NOMO-1 treated with DMSO at 0.1 percent for 48 hours (cell line): ENCODE data around the gene LDB1.
A peak's percentile ranks its signal among the peaks of the same experiment; 100 is the strongest.

Source experiments
- DNase-seq: peaks from one replicate; lab custom pipeline; 2025; ENCODE audit not compliant: unreplicated experiment; lab: John Stamatoyannopoulos, UW

The LDB1 gene

GRCh38 chr10:102120142-102120990, at the start of gene LDB1:
TSS of gene LDB1 (minus strand) at chr10:102120368. CDS start at chr10:102120110, 258 bp downstream.
- DNase-seq = peak; percentile 79

DNA sequence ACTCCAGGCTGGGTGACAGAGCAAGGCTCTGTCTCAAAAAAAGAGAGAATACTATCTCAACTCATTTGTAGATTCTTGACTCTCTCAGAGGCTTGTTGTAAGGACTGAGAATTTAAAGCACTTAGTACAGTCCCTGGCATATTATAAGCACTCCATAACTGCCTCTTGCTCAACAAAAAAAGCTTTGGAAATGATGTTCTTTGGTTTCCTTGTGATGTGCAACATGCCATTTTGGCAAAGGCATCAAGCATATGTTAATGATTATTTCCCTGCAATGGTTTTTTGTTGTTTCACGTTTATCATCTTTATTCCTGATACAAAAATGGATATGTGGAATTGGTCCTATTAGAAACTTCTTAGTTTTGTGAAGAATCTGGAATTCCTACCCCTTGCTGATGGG, 47.7 kb upstream of the LDB1 start:
- DNase-seq = no peak

DNA sequence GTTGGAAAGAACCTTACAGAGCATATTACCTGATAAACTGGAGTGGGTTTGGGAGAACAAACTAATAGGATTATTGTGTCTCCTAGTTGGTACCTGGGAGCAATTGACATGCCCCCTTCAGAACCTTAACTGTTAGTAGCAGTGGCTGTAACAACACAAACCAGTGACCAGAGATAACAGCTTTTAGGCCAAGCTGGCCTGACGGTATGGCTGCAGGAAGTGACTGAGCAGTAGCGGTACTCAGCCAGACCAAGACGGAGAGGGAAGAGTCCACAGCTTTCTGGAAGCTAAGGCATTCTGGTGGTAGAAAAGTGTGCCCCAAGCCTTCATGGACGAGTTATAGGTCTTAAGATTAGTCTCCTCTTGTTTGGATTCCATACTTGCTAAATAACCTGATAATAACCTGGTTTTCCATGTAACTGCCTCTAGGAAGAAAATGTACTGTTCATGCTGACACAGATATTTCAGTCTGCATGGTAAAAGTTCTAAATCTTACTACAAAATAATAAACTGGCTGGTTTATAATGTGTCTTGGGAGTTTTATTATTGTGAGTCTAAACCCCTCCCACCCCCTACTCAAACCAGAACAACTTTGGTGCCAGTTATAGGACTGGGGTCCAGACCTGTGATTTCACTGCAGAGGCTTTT, 43.3 kb upstream of the LDB1 start:
- no peak for DNase-seq

DNA sequence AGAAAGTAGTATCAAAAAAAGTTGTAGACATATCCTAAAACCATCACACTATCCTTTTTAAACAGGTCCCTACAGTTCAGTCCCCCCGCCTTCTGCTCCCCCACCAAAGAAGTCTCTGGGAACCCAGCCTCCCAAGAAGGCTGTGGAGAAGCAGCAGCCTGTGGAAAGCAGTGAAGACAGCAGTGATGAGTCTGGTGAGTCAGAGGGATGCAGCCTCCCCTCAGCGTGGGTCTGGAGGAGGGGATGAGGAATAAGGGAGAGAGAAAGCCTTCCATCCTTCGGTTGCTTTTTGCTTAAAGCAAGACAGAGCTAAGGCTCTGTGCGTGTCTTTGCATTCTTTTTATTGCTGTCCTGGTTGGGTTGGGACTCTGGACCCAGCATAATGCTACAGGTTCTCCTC, 39.7 kb upstream of the LDB1 start:
- no peak for DNase-seq

DNA sequence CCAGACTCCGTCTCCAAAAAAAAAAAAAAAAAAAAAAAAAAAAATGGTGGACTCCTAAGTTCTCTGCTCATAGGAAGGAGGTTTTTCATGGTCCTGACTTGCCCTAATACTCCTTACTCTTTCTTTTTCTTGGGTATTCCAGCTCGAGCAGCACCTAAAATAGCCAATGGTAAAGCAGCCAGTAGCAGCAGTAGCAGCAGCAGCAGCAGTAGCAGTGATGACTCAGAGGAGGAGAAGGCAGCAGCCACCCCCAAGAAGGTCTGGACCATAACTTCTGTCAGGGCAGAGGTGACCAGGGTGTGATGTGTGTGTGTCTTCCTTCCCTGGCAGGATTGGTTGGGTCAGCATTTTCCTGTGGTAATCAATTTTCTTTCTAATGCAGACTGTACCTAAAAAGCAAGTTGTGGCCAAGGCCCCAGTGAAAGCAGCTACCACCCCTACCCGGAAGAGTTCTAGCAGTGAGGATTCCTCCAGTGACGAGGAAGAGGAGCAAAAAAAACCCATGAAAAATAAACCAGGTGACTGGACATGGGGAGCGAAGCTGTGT, 39.0 kb upstream of the LDB1 start:
- DNase-seq = no peak

GRCh38 chr10:102157224-102157623, 37.1 kb upstream of the LDB1 start:
- no peak for DNase-seq

DNA sequence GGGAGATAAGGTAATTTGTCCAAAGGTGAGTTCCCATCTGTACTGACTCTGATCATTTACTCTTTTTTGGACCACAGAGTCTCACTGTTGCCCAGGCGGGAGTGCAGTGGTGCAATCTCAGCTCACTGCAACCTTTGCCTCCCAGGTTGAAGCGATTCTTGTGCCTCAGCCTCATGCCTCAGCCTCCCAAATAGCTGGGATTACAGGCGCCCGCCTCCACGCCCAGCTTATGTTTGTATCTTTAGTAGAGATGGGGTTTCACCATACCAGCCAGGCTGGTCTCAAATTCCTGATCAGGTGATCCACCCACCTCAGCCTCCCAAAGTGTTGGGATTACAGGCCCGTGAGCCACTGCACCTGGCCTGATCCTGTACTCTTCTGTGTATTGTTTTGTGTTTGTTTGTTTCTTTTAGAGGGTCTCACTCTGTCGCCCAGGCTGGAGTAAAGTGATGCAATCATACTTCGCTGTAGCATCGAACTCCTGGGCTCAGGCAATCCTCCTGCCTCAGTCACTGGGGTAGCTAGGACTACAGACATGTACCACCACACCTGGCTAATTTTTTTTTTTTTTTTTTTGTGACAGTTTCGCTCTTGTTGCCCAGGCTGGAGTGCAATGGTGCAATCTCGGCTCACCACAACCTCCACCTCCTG, 34.4 kb upstream of the LDB1 start:
- no peak for DNase-seq

DNA sequence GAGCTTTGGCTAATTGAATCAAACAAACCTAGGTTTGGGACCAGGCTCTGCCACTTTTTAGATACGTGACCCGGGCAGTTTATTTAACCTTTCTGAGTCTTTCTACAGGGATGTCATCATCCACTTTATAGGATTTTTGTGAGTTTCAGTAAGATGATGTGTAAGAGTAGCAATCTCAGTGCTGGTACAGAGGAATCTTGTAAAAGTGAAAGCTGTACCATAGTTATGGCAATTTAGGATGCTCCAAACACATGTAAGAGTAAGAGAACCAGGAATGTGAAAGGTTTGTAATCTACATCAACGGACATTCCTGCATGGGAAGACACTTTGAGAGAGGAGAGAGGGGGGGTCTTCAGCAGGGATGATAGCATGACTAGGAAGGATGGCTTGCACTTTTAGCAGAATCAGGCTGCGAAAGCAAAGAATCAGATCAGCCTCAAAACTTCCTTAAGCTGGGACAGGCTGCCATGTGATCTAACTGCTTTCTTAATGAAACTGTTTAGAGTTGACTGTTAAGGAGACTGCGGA, 33.0 kb upstream of the LDB1 start:
- peak; percentile 20 for DNase-seq

GRCh38 chr10:102152545-102152890, 32.4 kb upstream of the LDB1 start:
- DNase-seq = no peak

DNA sequence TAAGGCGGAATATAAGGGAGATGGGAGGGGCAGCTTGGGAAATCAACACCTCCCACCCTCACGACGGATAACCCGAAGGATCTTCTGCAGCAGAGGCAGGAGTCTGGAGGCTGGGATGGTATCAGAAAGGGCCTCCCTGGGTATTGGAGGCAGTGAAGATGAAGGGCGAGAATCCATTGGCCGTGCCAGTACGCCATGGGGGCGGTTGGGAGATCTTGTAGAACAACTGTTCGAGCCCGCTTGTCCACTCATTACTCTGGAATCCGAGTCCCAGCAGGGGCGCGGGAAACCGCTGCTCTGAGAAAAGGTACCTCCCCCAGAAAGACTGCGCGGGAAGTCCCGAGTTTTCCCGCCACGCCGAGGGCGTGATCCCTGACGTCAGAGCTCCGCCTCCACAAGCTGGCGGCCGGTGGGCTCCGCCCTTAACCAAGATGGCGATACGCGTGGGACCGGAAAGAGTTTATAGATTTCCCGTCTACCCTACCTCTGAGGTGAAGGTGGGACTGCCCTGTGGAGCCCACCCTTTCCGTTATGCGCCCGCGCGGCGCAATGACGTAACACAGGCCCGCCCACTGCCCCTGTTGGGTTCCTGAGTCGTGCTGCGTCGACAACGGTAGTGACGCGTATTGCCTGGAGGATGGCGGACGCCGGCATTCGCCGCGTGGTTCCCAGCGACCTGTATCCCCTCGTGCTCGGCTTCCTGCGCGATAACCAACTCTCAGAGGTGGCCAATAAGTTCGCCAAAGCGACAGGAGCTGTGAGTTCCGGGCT, 31.8 kb upstream of the LDB1 start, which contains the start of gene NOLC1:
Gene NOLC1, plus strand, starts transcription at position 616 of the 771 bp plus-strand sequence. Its CDS starts 22 bp downstream, at position 638.
- DNase-seq = peak; percentile 98

DNA sequence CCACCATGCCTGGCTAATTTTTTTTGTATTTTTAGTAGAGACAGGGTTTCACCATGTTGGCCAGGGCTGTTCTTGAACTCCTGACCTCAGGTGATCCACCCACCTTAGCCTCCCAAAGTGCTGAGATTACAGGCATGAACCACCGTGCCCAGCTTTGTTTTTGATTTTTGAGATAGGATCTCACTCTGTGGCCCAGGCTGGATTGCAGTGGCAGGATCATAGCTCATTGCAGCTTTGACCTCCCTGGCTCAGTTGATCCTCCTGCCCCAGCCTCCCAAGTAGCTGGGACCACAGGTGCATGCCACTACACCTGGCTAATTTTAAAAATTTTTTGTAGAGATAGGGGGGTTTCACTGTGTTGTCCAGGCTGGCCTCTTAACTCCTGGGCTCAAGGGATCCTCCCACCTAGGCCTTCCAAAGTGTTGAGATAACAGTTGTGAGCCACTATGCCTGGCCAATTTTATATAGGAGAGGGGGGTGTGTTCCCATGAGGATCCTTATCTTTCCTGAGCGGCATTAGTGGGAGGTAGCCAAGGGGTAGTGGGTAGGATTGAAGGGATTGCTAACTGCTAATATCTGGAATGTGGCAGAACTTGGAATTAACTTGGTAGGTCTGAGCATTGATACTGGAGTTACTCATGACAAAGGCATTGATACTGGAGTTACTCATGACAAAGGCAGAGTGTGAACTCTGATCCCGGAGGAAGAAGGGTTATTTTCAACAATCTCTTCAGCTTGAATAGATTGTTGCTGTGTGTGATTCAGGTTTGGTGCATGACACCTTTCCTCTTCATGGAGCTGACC, 31.0 kb upstream of the LDB1 start:
- DNase-seq = no peak

- DNase-seq = no peak
These were observed 28.1 kb upstream of the LDB1 start for GRCh38 chr10:102148275-102148674.

DNA sequence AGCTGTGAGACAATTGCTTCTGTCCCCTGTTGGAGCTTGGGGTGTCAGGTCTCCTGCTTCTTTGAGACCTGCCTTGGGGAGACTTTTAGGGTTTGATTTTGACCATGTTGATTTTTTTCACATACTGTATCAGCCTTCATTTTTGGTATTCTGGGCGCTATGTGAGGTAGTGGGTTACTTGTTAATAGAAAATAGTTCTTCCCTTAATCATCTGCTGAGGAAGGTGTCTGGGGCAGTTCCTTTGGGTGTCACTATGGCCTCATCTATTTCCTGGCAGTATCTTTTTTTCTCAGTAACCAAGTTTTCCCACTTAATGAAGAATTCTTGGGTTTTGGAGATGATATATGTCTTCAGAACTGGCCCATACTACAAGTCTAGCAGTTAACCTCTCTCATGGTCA, 27.4 kb upstream of the LDB1 start:
- no peak for DNase-seq

GRCh38 chr10:102146971-102147428, 26.8 kb upstream of the LDB1 start:
- no peak for DNase-seq

- DNase-seq = no peak
These were observed 21.5 kb upstream of the LDB1 start for GRCh38 chr10:102141583-102142107.

DNA sequence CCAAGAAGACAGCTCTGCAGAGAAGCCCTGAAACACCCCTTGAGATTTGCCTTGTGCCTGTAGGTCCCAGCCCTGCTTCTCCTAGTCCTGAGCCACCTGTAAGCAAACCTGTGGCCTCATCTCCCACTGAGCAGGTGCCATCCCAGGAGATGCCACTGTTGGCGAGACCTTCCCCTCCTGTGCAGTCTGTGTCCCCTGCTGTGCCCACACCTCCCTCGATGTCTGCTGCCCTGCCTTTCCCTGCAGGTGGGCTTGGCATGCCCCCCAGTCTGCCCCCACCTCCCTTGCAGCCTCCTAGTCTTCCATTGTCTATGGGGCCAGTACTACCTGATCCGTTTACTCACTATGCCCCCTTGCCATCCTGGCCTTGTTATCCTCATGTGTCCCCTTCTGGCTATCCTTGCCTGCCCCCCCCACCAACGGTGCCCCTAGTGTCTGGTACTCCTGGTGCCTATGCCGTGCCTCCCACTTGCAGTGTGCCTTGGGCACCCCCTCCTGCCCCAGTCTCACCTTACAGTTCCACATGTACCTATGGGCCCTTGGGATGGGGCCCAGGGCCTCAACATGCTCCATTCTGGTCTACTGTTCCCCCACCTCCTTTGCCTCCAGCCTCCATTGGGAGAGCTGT, 20.9 kb upstream of the LDB1 start:
- no peak for DNase-seq

DNA sequence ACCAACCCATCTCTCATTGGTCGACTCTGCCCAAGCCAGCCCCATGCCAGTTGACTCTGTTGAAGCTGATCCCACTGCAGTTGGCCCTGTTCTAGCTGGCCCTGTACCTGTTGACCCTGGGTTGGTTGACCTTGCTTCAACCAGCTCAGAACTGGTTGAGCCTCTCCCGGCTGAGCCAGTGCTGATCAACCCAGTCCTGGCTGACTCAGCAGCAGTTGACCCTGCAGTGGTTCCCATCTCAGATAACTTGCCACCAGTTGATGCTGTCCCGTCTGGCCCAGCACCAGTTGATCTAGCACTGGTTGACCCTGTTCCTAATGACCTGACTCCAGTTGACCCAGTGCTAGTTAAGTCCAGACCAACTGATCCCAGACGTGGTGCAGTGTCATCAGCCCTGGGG, 20.1 kb upstream of the LDB1 start:
- DNase-seq = no peak

DNA sequence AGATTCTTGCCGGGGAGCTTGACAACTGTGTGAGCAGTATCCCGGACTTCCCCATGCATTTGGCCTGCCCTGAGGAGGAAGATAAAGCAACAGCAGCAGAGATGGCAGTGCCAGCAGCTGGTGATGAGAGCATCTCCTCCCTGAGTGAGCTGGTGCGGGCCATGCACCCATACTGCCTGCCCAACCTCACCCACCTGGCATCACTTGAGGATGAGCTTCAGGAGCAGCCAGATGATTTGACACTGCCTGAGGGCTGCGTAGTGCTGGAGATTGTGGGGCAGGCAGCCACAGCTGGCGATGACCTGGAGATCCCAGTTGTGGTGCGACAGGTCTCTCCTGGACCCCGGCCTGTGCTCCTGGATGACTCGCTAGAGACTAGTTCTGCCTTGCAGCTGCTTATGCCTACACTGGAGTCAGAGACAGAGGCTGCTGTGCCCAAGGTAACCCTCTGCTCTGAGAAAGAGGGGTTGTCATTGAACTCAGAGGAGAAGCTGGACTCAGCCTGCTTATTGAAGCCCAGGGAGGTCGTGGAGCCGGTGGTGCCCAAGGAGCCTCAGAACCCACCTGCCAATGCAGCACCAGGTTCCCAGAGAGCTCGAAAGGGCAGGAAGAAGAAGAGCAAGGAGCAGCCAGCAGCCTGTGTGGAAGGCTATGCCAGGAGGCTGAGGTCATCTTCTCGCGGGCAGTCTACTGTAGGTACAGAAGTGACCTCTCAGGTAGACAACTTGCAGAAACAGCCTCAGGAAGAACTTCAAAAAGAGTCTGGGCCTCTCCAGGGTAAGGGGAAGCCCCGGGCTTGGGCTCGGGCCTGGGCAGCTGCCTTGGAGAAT, 19.3 kb upstream of the LDB1 start:
- no peak for DNase-seq
